ENCODE results near the gene FAM13B. TPM values are rescaled to one million over a fixed set of nuclear protein-coding genes. Genes with fewer than 3 reads are reported as not detected.
A peak's percentile ranks its signal among the peaks of the same experiment; 100 is the strongest.
"Not testable (repeated sequence)": the region's sequence is repeated elsewhere in the genome, so short reads cannot be mapped to it uniquely, and the experiment has no call there.

Gene FAM13B
- total and polyA plus RNA-seq, 10 of the 15 experiments (the other 5 are each of a cell fraction or from before 2014, with no cell fraction given) = 3.6 to 30.0 (median 20.3) TPM

GRCh38 chr5:138028971-138029365 is 3.9 kb downstream of the FAM13B start:
- Histone ChIP-seq H3K9me3 (replicated peaks; ENCODE audit: control insufficient read depth, insufficient read depth, low read length) (peaks cover 6% of the 10 kb centered on the region; the same call in 2 of the 3 replicates), H2AFZ (ENCODE audit: control insufficient read depth, low read depth, low read length) (peak overlapping the region; percentile 19; the same call in 1 of the 2 replicates), H3K4me2 (ENCODE audit: control insufficient read depth, insufficient read depth) (peak overlapping the region; percentile 95), H3K4me3 (peak overlapping the region; percentile 70), H3K4me1 (ENCODE audit: control insufficient read depth, insufficient read depth, low read length) (peaks cover 13% of the 10 kb centered on the region), H4K20me1 (ENCODE audit: control insufficient read depth, insufficient read depth) (no peaks in the 10 kb centered on the region), H3K79me2 (ENCODE audit: control insufficient read depth, insufficient read depth, low read length) (peaks cover 92% of the 10 kb centered on the region), H3K27ac (ENCODE audit: control insufficient read depth, insufficient read depth) (peak overlapping the region; percentile 68), H3K27me3 (replicated peaks in 1 of 2; ENCODE audit: control insufficient read depth in 2 of 2, insufficient read depth in 2 of 2, low read length in 1 of 2) (no peaks in the 10 kb centered on the region), H3K9ac (ENCODE audit: control insufficient read depth, insufficient read depth, low read length) (peak overlapping the region; percentile 60), H3K36me3 (ENCODE audit: control insufficient read depth in 2 of 2, insufficient read depth in 2 of 2, low read length in 1 of 2) (no peaks in the 10 kb centered on the region)
- no TSS peak for BruUV-seq (replicated peaks)
- SMC1A ChIA-PET (ENCODE audit: uncharacterized antibody, unreplicated experiment) = interaction anchor here (0.7 to 5.7 kb wide), 13 partner anchors 9 to 297 kb away, joined by 3 to 32 read pairs (median 4); partner anchors contain the start of gene PKD2L2
- ATAC-seq = no peak
- TF ChIP-seq YY1 (IDR thresholded peaks at IDR 0.05; ENCODE audit: low read depth, low read length) (peak; percentile 79), HDGF (IDR thresholded peaks at IDR 0.05) (0 out of 2 replicates have a peak, but pooled peaks have one; percentile 16), EED (IDR thresholded peaks at IDR 0.05; ENCODE audit: low read depth) (peak; percentile 37; the same call in 1 of the 2 replicates), RUNX3 (IDR thresholded peaks at IDR 0.05; ENCODE audit: low read length) (no peak), ESRRA (IDR thresholded peaks at IDR 0.05; ENCODE audit: low read length) (no peak)
- 27% methylated on average over 5 of the region's 5 CpGs for WGBS (ENCODE audit: insufficient coverage, insufficient replicate concordance, low lambda C conversion rate, missing lambda C conversion rate)
- CTCF ChIA-PET = interaction anchor here (1.0 to 4.0 kb wide), 10 partner anchors 32 to 400 kb away, joined by 3 to 28 read pairs (median 4); partner anchors contain the start of genes HNRNPA0 and PKD2L2
- POLR2A ChIA-PET = interaction anchor here (0.5 to 3.1 kb wide), 7 partner anchors 10 to 275 kb away, joined by 3 to 10 read pairs (median 5); partner anchors contain the start of genes HNRNPA0 and PKD2L2
- FAIRE-seq = peak; percentile 49
- in situ Hi-C loops (cut with MboI) = no loop called here
- no peak for DNase-seq (ENCODE audit: low read depth, low spot score)
- intact Hi-C loops (cut with micrococcal nuclease; ENCODE audit: unreplicated experiment) = no loop called here
- RAD21 ChIA-PET (ENCODE audit: unreplicated experiment) = interaction anchor here (0.6 to 4.1 kb wide), 13 partner anchors 10 to 275 kb away, joined by 3 to 31 read pairs (median 4); partner anchors contain the start of genes HNRNPA0 and PKD2L2

- in situ Hi-C loops (cut with MboI) = not testable (repeated sequence)
- TF ChIP-seq SKIL (IDR thresholded peaks at IDR 0.05; ENCODE audit: low read depth, poor library complexity, severe bottlenecking) (peak; percentile 85), PAX8 (IDR thresholded peaks at IDR 0.05) (0 out of 2 replicates have a peak, but pooled peaks have one; percentile 54), DPF2 (IDR thresholded peaks at IDR 0.05) (peak; percentile 81), ZNF687 (IDR thresholded peaks at IDR 0.05) (peak; percentile 78)
These were observed 4.5 kb downstream of the FAM13B start for GRCh38 chr5:138028262-138028970.

More at GRCh38 chr5:138028262-138028970, 4.5 kb downstream of the FAM13B start:
- RAD21 ChIA-PET (ENCODE audit: unreplicated experiment) = interaction anchor here (0.7 to 4.1 kb wide), 17 partner anchors 8 to 277 kb away, joined by 3 to 31 read pairs (median 4); partner anchors contain the start of gene PKD2L2
- peak overlapping the region; percentile 68 for H3K27ac ChIP-seq (ENCODE audit: control insufficient read depth, insufficient read depth)
- FAIRE-seq; H3K27me3 ChIP-seq (replicated peaks in 1 of 2; ENCODE audit: control insufficient read depth in 2 of 2, insufficient read depth in 2 of 2, low read length in 1 of 2); DNase-seq (ENCODE audit: low read depth, low spot score); intact Hi-C loops (cut with micrococcal nuclease; ENCODE audit: unreplicated experiment); H4K20me1 ChIP-seq (ENCODE audit: control insufficient read depth, insufficient read depth); BruUV-seq (replicated peaks); H3K36me3 ChIP-seq (ENCODE audit: control insufficient read depth in 2 of 2, insufficient read depth in 2 of 2, low read length in 1 of 2); H2AFZ ChIP-seq (ENCODE audit: control insufficient read depth, low read depth, low read length); H3K9me3 ChIP-seq (replicated peaks; ENCODE audit: control insufficient read depth, insufficient read depth, low read length); ATAC-seq; H3K4me1 ChIP-seq (ENCODE audit: control insufficient read depth, insufficient read depth, low read length): not testable (repeated sequence)
- WGBS (ENCODE audit: insufficient coverage, insufficient replicate concordance, low lambda C conversion rate, missing lambda C conversion rate) = 14% methylated on average over 12 of the region's 12 CpGs
- H3K9ac ChIP-seq (ENCODE audit: control insufficient read depth, insufficient read depth, low read length) = peak overlapping the region; percentile 60
- SMC1A ChIA-PET (ENCODE audit: uncharacterized antibody, unreplicated experiment) = interaction anchor here (0.8 to 5.7 kb wide), 13 partner anchors 10 to 476 kb away, joined by 3 to 32 read pairs (median 4); partner anchors contain the start of gene PKD2L2
- POLR2A ChIA-PET = interaction anchor here (0.6 to 2.6 kb wide), 8 partner anchors 10 to 275 kb away, joined by 3 to 9 read pairs (median 4); partner anchors contain the start of gene HNRNPA0
- H3K4me2 ChIP-seq (ENCODE audit: control insufficient read depth, insufficient read depth) = peak overlapping the region; percentile 95
- peak overlapping the region; percentile 70 for H3K4me3 ChIP-seq
- H3K79me2 ChIP-seq (ENCODE audit: control insufficient read depth, insufficient read depth, low read length) = peaks cover 96% of the 10 kb centered on the region
- CTCF ChIA-PET = interaction anchor here (0.6 to 4.0 kb wide), 11 partner anchors 10 to 277 kb away, joined by 3 to 28 read pairs (median 5); partner anchors contain the start of genes HNRNPA0 and PKD2L2

Measured in GM12878 (cell line).